ENCODE results near the gene ONECUT1.

Gene ONECUT1

GRCh38 chr15:52796753-52797520, 6.8 kb upstream of the ONECUT1 start:
- DNase-seq, result no peak

DNA sequence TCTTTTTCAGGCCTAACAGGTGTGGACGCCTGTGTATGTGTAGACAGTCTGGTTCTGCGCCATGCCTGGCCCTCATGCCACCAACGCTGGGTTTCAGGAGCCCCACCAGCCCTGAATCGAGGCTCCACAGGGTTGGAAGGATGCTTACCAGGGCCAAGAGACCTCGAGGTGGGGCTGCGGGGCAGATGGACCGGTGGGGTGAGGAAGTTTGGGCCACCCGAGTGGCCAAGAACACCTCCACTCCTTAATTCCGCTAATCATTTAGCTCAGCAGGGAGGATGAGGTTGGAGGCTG, 6.0 kb upstream of the ONECUT1 start:
- no peak for DNase-seq

GRCh38 chr15:52795464-52796227, 5.5 kb upstream of the ONECUT1 start:
- no peak for DNase-seq

DNA sequence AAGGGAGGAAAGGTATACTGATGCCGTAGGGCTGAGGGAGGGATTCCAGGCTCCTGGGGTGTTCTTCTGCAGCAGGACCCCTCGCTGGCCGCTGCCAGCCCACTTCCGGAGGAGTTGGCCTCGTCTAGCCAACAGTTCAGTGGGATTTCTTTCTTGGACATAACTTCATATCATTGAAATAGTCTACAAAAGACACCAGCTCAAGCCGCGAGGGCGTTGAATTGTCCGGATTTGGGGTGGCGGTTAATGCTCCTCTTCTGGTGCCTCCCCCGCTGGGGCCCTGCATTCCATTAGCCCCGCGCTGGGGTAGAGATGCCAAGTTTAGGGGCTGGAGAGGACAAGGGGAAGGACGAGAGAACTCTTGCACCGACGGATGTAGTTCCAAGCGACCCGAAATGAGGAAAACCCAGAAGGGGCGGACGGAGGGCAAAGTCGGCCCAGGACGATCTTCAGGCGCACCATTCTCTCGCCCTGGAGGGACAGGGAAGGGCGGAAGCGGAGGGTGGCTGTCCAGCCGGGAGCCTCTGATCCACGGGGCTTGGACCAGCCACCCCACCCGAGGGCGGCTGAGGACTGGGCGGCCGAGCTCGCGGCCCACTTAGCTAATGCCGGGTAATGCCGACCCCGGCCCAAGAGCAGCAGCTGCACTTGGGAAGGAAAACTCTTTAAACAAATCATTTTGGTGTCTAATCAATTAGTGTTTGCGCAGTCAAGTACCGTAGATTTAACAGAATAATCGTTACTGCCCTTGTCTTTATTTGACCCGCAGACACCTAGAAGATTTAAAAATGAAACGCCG, 4.7 kb upstream of the ONECUT1 start:
- DNase-seq, result no peak

GRCh38 chr15:52791776-52792175, 1.6 kb upstream of the ONECUT1 start:
- DNase-seq, result no peak

- DNase-seq, result no peak
Observed at GRCh38 chr15:52790941-52791751, 1.0 kb upstream of the ONECUT1 start.

DNA sequence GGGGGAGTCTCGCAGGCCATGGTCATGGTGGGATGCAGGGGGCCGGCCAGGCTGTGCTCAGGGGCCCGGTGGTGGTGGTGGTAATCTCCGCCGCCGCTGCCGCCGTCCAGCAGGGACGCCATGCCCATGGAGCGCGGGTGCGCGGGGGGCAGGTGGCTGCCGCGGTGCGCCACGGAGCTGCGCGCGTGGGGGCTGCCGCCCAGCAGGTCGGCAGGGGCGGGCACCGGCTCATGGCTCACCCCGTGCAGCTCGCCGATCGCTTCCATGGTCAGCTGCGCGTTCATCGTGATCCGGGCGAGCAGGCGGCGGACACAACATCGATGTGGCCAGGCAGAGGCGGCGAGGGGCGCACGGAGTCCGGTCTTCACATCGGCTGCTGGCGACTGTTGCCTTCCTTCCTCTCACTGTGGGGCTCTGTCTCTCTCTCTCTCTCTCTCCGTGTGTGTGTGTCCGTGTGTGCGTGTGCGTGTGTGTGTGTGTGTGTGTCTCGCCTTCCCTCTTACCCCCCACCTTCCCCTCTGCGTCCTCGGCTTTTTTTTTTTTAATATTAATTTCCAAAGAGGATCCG, 451 bp downstream of the ONECUT1 start:
- no peak for DNase-seq

DNA sequence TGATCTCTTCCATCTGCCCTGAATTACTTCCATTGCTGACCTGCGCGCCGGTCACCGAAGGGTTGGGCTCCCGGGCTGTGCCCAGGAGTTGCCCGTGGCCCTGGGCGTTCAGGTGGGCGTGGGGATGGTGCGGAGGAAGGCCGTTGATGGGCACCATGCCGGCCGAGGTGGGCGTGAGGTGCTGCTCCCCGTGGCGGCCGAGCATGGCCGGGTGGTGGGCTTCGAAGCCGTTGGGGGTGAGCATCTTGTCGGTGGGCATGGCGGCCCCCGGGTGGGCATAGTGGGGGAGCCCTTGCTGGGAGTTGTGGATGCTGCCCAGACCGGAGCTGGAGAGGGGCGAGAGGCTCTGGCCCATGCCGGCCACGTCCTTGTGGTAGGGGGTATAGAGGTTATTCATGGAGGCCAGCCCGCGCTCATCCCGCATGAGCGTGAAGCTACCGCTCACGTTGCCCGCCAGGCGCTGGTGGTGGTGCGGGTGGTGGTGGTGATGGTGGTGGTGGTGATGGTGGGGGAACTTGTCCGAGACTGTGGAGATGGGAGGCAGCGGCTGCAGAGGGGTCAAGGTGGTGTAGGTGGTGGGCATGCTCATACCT, 1.0 kb downstream of the ONECUT1 start:
- DNase-seq, result no peak

DNA sequence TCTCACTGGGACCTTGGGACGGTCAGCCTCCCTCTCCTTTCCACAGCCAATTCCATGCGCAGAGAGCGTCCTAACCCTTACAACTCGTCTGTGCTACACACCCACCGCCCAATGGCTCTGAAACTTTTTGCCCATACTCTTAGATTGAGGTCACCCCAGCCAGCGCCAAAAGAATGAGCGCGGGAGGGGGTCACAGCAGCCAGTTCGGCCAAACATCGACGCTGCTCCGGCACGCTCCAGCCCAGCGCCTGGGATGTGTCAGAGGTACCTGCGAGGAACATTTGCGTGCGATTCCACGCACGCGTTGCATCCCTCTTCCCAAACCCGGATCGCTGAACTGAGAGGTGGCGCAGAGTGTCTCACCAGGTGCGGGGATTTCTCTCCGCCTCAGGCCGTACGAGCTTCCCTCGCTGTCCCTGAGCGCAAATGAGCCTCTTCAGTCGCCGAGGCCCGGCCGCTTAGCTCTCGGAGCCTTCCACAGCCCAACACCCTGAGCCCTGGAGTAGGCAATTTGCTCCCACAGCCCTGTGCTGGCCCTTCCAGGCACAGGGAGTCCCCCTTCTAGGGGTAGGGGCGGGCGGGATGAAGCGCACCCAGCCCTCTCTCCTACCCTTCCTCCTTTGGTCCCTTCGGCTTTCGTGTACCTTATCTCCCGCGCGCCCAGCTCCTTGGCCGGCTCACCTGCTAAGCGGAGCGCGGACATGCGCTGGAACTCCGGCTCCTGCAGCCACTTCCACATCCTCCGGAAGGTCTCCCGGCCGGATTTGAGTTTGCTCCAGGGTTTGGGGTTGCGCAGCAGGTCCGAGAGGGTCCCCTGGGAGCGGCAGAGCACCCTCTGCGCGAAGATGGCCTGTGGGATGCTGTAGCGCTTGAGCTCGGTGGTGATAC, 1.8 kb downstream of the ONECUT1 start:
- DNase-seq, result no peak

DNA sequence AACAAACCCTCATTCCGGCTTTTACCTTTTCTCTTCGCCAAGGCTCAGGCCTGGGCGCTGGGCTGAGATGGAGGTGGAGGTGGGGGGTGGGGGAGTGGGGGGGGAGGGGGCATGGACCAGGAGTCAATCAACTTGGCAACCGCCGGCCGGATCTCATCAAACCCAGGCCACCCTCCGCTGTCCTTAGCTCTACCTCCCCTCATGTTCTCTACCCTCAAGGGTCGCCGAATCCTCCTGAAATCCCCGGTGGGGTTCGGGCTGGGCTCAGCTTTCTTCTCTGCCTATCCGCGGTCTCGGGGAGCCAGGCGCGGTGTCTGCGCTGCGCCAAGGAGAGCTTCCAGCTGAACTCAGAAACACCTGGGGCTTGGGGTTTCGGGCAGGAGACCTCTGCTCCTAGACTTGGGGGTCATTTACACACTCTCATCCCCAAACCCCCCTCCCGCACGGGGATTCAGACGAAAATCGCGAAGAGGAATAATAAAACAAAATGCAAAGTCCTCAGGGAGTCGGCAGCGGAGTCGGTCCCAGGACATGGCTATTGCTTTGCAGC, 2.5 kb downstream of the ONECUT1 start:
- no peak for DNase-seq

GRCh38 chr15:52787123-52787503, 3.0 kb downstream of the ONECUT1 start:
- DNase-seq, result no peak

GRCh38 chr15:52786436-52787122, 3.6 kb downstream of the ONECUT1 start:
- DNase-seq, result no peak

DNA sequence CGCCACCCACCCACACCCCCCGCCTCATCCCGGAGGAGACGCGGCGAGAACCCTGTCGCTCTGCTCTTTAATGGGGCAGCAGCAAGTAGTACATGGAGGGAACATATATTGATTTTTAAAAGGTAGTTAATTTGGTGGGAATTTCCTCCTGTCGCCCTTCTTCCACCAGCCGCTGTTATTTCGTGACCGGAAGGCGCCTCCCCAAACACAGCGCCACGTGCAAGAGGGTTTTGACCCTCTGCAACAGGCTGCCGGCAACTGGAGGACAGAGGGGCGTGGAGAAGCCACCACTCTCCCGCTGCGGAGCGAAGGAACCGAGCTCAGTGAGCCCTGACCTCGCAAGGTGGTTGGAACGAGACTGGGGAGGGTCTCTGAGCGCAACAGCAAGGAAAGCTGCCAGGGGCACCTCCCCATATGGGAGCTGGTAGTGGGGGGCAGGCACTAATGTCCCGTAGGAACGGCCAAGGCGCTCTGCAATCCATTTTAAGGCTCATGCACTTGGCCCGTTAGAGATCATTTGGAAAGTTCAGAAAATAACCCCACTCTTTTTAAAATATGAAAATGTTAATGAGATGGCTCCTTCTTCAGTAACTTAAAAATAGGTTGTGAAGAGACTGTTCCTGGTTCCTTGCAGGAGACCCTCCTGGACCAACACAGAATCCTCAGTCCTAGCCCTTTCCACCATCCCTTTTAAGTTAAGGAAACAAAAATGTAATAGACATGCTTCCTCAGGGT, 4.3 kb downstream of the ONECUT1 start:
- DNase-seq, result no peak

DNA sequence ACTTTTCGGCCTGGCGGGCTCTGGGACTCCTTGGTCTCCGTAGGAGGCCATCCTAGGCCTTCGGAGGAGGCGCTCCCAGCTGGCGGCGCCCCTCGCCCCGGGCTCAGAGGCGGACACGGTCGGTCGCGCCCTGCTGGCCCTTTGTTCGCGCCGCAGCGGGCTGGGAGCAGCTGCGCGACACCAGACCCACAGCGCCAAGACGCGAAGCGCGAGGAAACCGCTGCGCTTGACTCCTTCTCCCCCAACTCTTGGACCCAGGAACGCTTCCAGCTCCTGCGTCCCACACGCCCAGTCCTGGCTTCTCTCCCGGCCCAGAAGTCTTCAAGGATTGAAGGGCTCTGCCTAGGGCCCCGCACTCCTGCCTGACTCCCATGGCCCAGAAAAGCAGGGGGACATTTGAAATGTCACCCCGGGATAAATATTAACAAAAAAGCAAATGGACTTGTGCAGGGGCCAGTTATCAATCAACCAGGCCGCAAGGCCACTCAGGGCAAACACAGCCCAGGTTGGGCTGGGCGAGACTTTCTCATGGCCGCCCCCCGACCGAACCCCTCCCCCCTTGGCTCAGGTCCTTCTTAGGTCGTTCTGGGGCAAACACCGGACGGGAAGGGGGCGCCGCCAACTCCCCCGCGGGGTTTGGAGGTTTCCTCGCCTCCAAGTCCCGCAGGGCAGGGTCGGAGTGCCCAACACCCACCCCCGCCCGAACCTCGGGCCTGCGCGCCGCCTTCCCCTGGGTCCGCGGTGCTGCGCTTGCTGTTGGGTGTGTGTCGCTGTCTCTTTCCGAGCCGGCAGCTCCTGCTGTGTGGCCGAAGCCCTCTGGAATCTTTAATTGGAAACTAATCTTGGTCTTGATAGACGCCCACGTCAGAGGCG, 5.1 kb downstream of the ONECUT1 start:
- DNase-seq, result no peak

DNA sequence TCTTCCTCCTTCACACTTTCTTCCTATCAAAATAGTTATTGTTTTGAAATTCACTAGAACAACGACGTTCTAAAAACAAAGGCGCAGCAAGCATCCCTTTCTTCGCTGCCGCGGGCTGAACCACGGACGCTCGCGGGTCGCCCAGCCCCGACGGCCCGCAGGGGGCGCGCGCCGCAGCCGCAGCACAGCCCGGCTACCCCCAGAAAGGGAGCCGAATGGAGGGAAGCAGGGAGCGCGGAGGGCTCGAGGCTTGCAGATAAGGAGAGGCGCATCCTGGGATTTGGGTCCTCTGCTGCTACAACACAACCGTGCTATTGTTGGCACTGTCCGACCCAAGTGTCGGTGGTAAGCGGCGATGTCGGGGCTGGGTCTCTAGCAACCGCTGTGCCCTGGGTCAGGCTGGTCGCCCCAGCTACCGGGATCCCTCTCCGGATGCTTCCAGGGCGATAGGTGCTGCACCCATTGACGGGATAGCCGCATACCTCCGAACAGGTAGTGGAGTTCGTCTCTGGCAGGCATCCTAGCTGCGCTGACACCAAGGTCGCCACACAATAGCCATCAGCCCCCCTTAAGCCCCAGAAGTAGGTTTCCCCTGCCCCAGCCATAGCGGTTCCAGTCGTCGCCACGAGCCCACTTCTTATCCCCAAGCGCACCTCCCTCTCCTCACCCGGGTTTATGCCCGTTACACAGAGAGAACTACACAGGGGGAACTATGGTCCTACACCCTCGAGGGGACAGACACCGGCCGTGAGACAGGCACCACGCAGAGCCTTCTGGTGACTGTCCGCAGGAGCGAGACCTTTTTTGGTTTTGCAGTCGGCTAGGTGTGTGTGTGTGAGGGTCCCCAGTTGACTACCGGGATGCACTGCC, 6.0 kb downstream of the ONECUT1 start:
- DNase-seq, result peak; percentile 41

- no peak for DNase-seq
Observed at GRCh38 chr15:52783191-52783829, 6.8 kb downstream of the ONECUT1 start.

- no peak for DNase-seq
Observed at GRCh38 chr15:52782514-52782913, 7.6 kb downstream of the ONECUT1 start.
